Fibroblast of peridontal ligament (primary cell): ENCODE data around the gene RPRD2.

Source experiments
- DNase-seq: peaks from one replicate; pipeline ENCODE4 v3.0.0-alpha.2; 2010; ENCODE audit errors: extremely low read depth

RPRD2 gene

GRCh38 chr1:150514260-150514659 is 150.3 kb downstream of the RPRD2 start:
- no peak for DNase-seq

- DNase-seq = no peak
Measured at GRCh38 chr1:150514913-150515327, 151.0 kb downstream of the RPRD2 start.

- DNase-seq = peak; percentile 94
Measured at GRCh38 chr1:150515328-150516049, 151.5 kb downstream of the RPRD2 start, which contains the start of gene FALEC. FALEC (plus strand) TSS chr1:150515752.

GRCh38 chr1:150516050-150516591 is 152.2 kb downstream of the RPRD2 start:
- DNase-seq = peak; percentile 38

GRCh38 chr1:150516616-150517015 is 152.7 kb downstream of the RPRD2 start:
- DNase-seq = no peak

- DNase-seq = no peak
Measured at GRCh38 chr1:150521196-150521968, 157.4 kb downstream of the RPRD2 start.

- no peak for DNase-seq
Measured at GRCh38 chr1:150525348-150525747, 161.4 kb downstream of the RPRD2 start.
